NB4 (cell line): ENCODE measurements around the gene RMND5A.

Source experiments
- POLR2A ChIP-seq: IDR thresholded peaks from 2 replicates; pipeline ENCODE4 v1.6.1; 2011; ENCODE audit warnings: mild to moderate bottlenecking; ENCODE audit not compliant: insufficient read length; ENCODE audit errors: extremely low read depth
- TF ChIP-seq, protein P1 (sequence below): IDR thresholded peaks from one replicate; pipeline ENCODE4 v1.5.1; 2012; ENCODE audit warnings: low read depth, low read length

DNA sequence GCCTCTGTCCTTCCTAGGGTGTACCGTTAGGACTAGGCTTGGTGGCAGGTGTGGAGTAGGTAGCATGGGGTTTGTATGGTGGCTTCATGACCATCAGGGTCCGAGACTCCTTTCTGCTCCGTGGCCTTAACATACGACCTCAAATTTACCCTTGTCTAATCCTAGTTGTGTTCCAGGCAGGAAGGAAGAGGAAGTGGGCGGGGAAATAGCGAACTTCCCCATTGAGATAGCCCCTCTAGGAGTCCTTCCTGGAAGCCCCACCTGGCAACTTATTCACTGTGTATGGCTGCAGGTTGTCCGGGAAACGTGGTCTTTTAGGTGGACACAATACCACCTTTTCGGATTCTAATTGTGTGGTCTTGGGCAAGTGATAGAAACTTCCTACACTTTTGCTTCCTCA is 61.3 kb downstream of the RMND5A start:
- TF ChIP-seq, protein P1, sequence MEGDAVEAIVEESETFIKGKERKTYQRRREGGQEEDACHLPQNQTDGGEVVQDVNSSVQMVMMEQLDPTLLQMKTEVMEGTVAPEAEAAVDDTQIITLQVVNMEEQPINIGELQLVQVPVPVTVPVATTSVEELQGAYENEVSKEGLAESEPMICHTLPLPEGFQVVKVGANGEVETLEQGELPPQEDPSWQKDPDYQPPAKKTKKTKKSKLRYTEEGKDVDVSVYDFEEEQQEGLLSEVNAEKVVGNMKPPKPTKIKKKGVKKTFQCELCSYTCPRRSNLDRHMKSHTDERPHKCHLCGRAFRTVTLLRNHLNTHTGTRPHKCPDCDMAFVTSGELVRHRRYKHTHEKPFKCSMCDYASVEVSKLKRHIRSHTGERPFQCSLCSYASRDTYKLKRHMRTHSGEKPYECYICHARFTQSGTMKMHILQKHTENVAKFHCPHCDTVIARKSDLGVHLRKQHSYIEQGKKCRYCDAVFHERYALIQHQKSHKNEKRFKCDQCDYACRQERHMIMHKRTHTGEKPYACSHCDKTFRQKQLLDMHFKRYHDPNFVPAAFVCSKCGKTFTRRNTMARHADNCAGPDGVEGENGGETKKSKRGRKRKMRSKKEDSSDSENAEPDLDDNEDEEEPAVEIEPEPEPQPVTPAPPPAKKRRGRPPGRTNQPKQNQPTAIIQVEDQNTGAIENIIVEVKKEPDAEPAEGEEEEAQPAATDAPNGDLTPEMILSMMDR: no peak
- TF ChIP-seq POLR2A: no peak
